ENCODE results near the gene ZNF598.

ZNF598 gene

GRCh38 chr16:2028146-2028545 is 18.5 kb upstream of the ZNF598 start:
- H3K4me1 ChIP-seq (ENCODE audit: control insufficient read depth, low read length) = peaks cover 13% of the 10 kb centered on the region
- TF ChIP-seq CTCF (IDR thresholded peaks at IDR 0.05; ENCODE audit: low read depth, low read length, poor library complexity, severe bottlenecking) (no peak), EZH2phosphoT487 (IDR thresholded peaks at IDR 0.05; ENCODE audit: borderline replicate concordance, low read length) (no peak)
- H3K4me2 ChIP-seq (ENCODE audit: low read length) = no peak overlapping the region
- no peak overlapping the region for H3K4me3 ChIP-seq (ENCODE audit: low read length)
- no peaks in the 10 kb centered on the region; the same call in 1 of the 2 replicates for H3F3A ChIP-seq (ENCODE audit: control insufficient read depth, insufficient read depth)
- H3K27me3 ChIP-seq (ENCODE audit: control insufficient read depth, low read length) = peaks cover 56% of the 10 kb centered on the region
- no peaks in the 10 kb centered on the region for H3K79me2 ChIP-seq (ENCODE audit: control insufficient read depth, low read length)
- H3K9me2 ChIP-seq (replicated peaks; ENCODE audit: control insufficient read depth, low read length) = no peaks in the 10 kb centered on the region
- H3K36me3 ChIP-seq (ENCODE audit: control insufficient read depth, low read length) = no peaks in the 10 kb centered on the region
- no peak overlapping the region for H3K27ac ChIP-seq (ENCODE audit: low read depth, low read length)
- H3K9me3 ChIP-seq (ENCODE audit: control insufficient read depth, insufficient read depth, low read length) = no peaks in the 10 kb centered on the region
- no peaks in the 10 kb centered on the region; the same call in 1 of the 2 replicates for H4K20me1 ChIP-seq (ENCODE audit: control insufficient read depth, insufficient read depth, low read depth, low read length)

GRCh38 chr16:2027024-2028010 is 17.7 kb upstream of the ZNF598 start:
- peak overlapping the region; percentile 58 for H3K4me2 ChIP-seq (ENCODE audit: low read length)
- peak overlapping the region; percentile 30; the same call in 1 of the 2 replicates for H3K4me3 ChIP-seq (ENCODE audit: low read length)

GRCh38 chr16:2026461-2027023 is 16.9 kb upstream of the ZNF598 start, which contains the start of gene NHERF2:
Gene NHERF2 (plus strand): TSS chr16:2026902. CDS start chr16:2027006, 104 bp downstream.
- Histone ChIP-seq H3F3A (ENCODE audit: control insufficient read depth, insufficient read depth) (no peaks in the 10 kb centered on the region; the same call in 1 of the 2 replicates), H3K27ac (ENCODE audit: low read depth, low read length) (no peak within 1 kb of the TSS), H3K4me3 (ENCODE audit: low read length) (peak within 1 kb of the TSS; percentile 39; the same call in 1 of the 2 replicates), H3K9me2 (replicated peaks; ENCODE audit: control insufficient read depth, low read length) (no peaks in the 10 kb centered on the region), H3K4me1 (ENCODE audit: control insufficient read depth, low read length) (peaks cover 19% of the 10 kb centered on the region), H4K20me1 (ENCODE audit: control insufficient read depth, insufficient read depth, low read depth, low read length) (no peaks in the 10 kb centered on the region; the same call in 1 of the 2 replicates), H3K4me2 (ENCODE audit: low read length) (peak within 1 kb of the TSS; percentile 58), H3K9me3 (ENCODE audit: control insufficient read depth, insufficient read depth, low read length) (no peaks in the 10 kb centered on the region), H3K27me3 (ENCODE audit: control insufficient read depth, low read length) (peaks cover 49% of the 10 kb centered on the region), H3K36me3 (ENCODE audit: control insufficient read depth, low read length) (no peaks in the 10 kb centered on the region), H3K79me2 (ENCODE audit: control insufficient read depth, low read length) (no peaks in the 10 kb centered on the region)
- TF ChIP-seq EZH2phosphoT487 (IDR thresholded peaks at IDR 0.05; ENCODE audit: borderline replicate concordance, low read length) = 0 out of 2 replicates have a peak, but pooled peaks have one; percentile 20
- TF ChIP-seq CTCF (IDR thresholded peaks at IDR 0.05; ENCODE audit: low read depth, low read length, poor library complexity, severe bottlenecking) = no peak

More at GRCh38 chr16:2027024-2028010, 17.7 kb upstream of the ZNF598 start:
- TF ChIP-seq EZH2phosphoT487 (IDR thresholded peaks at IDR 0.05; ENCODE audit: borderline replicate concordance, low read length) = peak; percentile 90
- peak; percentile 22 for TF ChIP-seq CTCF (IDR thresholded peaks at IDR 0.05; ENCODE audit: low read depth, low read length, poor library complexity, severe bottlenecking)
- no peak overlapping the region for H3K27ac ChIP-seq (ENCODE audit: low read depth, low read length)
- H3K9me3 ChIP-seq (ENCODE audit: control insufficient read depth, insufficient read depth, low read length) = no peaks in the 10 kb centered on the region
- H3K4me1 ChIP-seq (ENCODE audit: control insufficient read depth, low read length) = peaks cover 19% of the 10 kb centered on the region
- H3F3A ChIP-seq (ENCODE audit: control insufficient read depth, insufficient read depth) = no peaks in the 10 kb centered on the region; the same call in 1 of the 2 replicates
- H3K9me2 ChIP-seq (replicated peaks; ENCODE audit: control insufficient read depth, low read length) = no peaks in the 10 kb centered on the region
- no peaks in the 10 kb centered on the region for H3K79me2 ChIP-seq (ENCODE audit: control insufficient read depth, low read length)
- H3K27me3 ChIP-seq (ENCODE audit: control insufficient read depth, low read length) = peaks cover 49% of the 10 kb centered on the region
- H3K36me3 ChIP-seq (ENCODE audit: control insufficient read depth, low read length) = no peaks in the 10 kb centered on the region
- no peaks in the 10 kb centered on the region; the same call in 1 of the 2 replicates for H4K20me1 ChIP-seq (ENCODE audit: control insufficient read depth, insufficient read depth, low read depth, low read length)
